Tibial nerve (tissue), 4 donors: ENCODE results near the gene MRNIP. TPM values are rescaled to one million over a fixed set of nuclear protein-coding genes. Genes with fewer than 3 reads are reported as not detected.
"Not testable (repeated sequence)": the region's sequence is repeated elsewhere in the genome, so short reads cannot be mapped to it uniquely, and the experiment has no call there.

ENCODE experiments used
- DNase-seq, 2 donors: peaks; one replicate each; pipeline ENCODE4 v3.0.0-alpha.2; 2019; ENCODE audit warnings: low spot score in 2 of 2
- H3K27ac ChIP-seq, 4 donors: fragments of 200-600 bp; sonication (generic) in 3 of 4; one replicate each; pipeline ENCODE4 v1.5.1; 2017 to 2019; ENCODE audit warnings: mild to moderate bottlenecking in 1 of 4
- H3K27me3 ChIP-seq, 2 donors: fragments of 200-600 bp; sonication (generic) in 1 of 2; one replicate each; pipeline versions ENCODE4 v1.5.1 to v1.6.0; 2017 to 2019
- H3K36me3 ChIP-seq, 3 donors: fragments of 200-600 bp; sonication (generic); one replicate each; pipeline ENCODE4 v1.5.1; 2018 to 2019
- H3K4me1 ChIP-seq, 4 donors: fragments of 200-600 bp; sonication (generic) in 3 of 4; one replicate each; pipeline ENCODE4 v1.5.1; 2017 to 2019
- H3K4me3 ChIP-seq, 4 donors: fragments of 200-600 bp; sonication (generic) in 3 of 4; one replicate each; pipeline ENCODE4 v1.5.1; 2017 to 2019; ENCODE audit warnings: mild to moderate bottlenecking in 1 of 4, moderate library complexity in 1 of 4
- H3K9me3 ChIP-seq, 4 donors: fragments of 200-600 bp; sonication (generic) in 3 of 4; one replicate each; pipeline ENCODE4 v1.5.1; 2017 to 2019
- CTCF ChIP-seq, 5 experiments: fragments of 200-600 bp in 3 of 5; fragments of 450-650 bp in 2 of 5; sonication (generic) in 3 of 5; IDR thresholded peaks; one replicate each; pipeline ENCODE4 v1.5.1; 2016 to 2019; ENCODE audit warnings: antibody characterized with exemption in 5 of 5, mild to moderate bottlenecking in 3 of 5, moderate library complexity in 2 of 5
- EP300 ChIP-seq, 2 donors: sonication (generic); formaldehyde crosslinking; IDR thresholded peaks; one replicate each; pipeline ENCODE4 v1.6.1; 2017; ENCODE audit warnings: antibody characterized with exemption in 2 of 2, mild to moderate bottlenecking in 1 of 2
- POLR2A ChIP-seq, 2 donors: fragments of 450-650 bp; IDR thresholded peaks; one replicate each; pipeline ENCODE4 v1.6.1; 2017; ENCODE audit warnings: antibody characterized with exemption in 2 of 2, mild to moderate bottlenecking in 2 of 2, moderate library complexity in 2 of 2
- WGBS, 2 donors: methylation state at CpG; one replicate each; pipeline ENCODE4 v1.1.5; 2018; 5-methylcytosine and 5-hydroxymethylcytosine counted together
- total RNA-seq, 4 donors: library from RNA; depleted of rRNA; stranded (reverse); fragments of >200 nt; gene quantifications; one replicate each; pipeline ENCODE4 v1.1.0, GENCODE V29; 2016

MRNIP gene
- total RNA-seq, 4 donors from 2014 or later = 48.5 to 82.4 (median 63.2) TPM

- no peak overlapping the region for H3K4me3 ChIP-seq
- TF ChIP-seq CTCF (IDR thresholded peaks at IDR 0.05) (no peak), POLR2A (IDR thresholded peaks at IDR 0.05) (no peak), EP300 (IDR thresholded peaks at IDR 0.05) (no peak)
- H3K27me3 ChIP-seq = no peaks in the 10 kb centered on the region
- H3K27ac ChIP-seq = no peak overlapping the region
- H3K4me1 ChIP-seq = peaks cover 0 to 13% (median 6%) of the 10 kb centered on the region in 4 donors
- H3K36me3 ChIP-seq = peaks cover 3 to 97% (median 37%) of the 10 kb centered on the region in 3 donors
- WGBS, 2 donors = 85% methylated on average over 17 of the region's 17 CpGs
- H3K9me3 ChIP-seq = peaks cover 0 to 17% (median 0%) of the 10 kb centered on the region in 4 donors
- no peak for DNase-seq
Observed at GRCh38 chr5:179840766-179841165, 17.9 kb downstream of the MRNIP start.

- H3K27me3 ChIP-seq = no peaks in the 10 kb centered on the region
- 91 to 95% methylated on average over 11 of the region's 11 CpGs for WGBS, 2 donors
- no peak overlapping the region for H3K4me3 ChIP-seq
- peaks cover 0 to 13% (median 6%) of the 10 kb centered on the region in 4 donors for H3K4me1 ChIP-seq
- no peak for DNase-seq
- H3K27ac ChIP-seq = no peak overlapping the region
- peaks cover 3 to 97% (median 37%) of the 10 kb centered on the region in 3 donors for H3K36me3 ChIP-seq
- peaks cover 0 to 12% (median 0%) of the 10 kb centered on the region in 4 donors for H3K9me3 ChIP-seq
- TF ChIP-seq EP300 (IDR thresholded peaks at IDR 0.05) (no peak), POLR2A (IDR thresholded peaks at IDR 0.05) (no peak), CTCF (IDR thresholded peaks at IDR 0.05) (no peak)
Observed at GRCh38 chr5:179840321-179840720, 18.3 kb downstream of the MRNIP start.

GRCh38 chr5:179839328-179840256 lies 19.0 kb downstream of the MRNIP start:
- H3K27ac ChIP-seq = peak overlapping the region in 1 of 4 donors; percentile 18
- 79% methylated on average over 13 to 16 of the region's 16 CpGs for WGBS, 2 donors

GRCh38 chr5:179837076-179838011 lies 21.3 kb downstream of the MRNIP start:
- H3K9me3 ChIP-seq = no peaks in the 10 kb centered on the region
- no peak for DNase-seq
- no peaks in the 10 kb centered on the region for H3K27me3 ChIP-seq
- TF ChIP-seq CTCF (IDR thresholded peaks at IDR 0.05) (no peak), EP300 (IDR thresholded peaks at IDR 0.05) (no peak)
- no peak overlapping the region for H3K4me3 ChIP-seq
- H3K27ac ChIP-seq = peak overlapping the region in 2 of 4 donors; percentile 21 to 37
- 82 to 90% methylated on average over 15 of the region's 15 CpGs for WGBS, 2 donors
- H3K4me1 ChIP-seq = peaks cover 0 to 21% (median 6%) of the 10 kb centered on the region in 4 donors
- peaks cover 9 to 96% (median 42%) of the 10 kb centered on the region in 3 donors for H3K36me3 ChIP-seq

More at GRCh38 chr5:179839328-179840256, 19.0 kb downstream of the MRNIP start:
- no peak for TF ChIP-seq POLR2A (IDR thresholded peaks at IDR 0.05)
- Histone ChIP-seq H3K27me3 (no peaks in the 10 kb centered on the region), H3K9me3 (peaks cover 0 to 5% (median 0%) of the 10 kb centered on the region in 4 donors), H3K36me3 (peaks cover 3 to 97% (median 37%) of the 10 kb centered on the region in 3 donors), H3K4me3 (no peak overlapping the region), H3K4me1 (peaks cover 0 to 13% (median 6%) of the 10 kb centered on the region in 4 donors)
- no peak for DNase-seq

GRCh38 chr5:179836225-179837019 lies 22.2 kb downstream of the MRNIP start:
- peaks cover 9 to 97% (median 50%) of the 10 kb centered on the region in 3 donors for H3K36me3 ChIP-seq
- no peak for DNase-seq
- no peaks in the 10 kb centered on the region for H3K27me3 ChIP-seq
- no peak overlapping the region for H3K4me3 ChIP-seq
- TF ChIP-seq EP300 (IDR thresholded peaks at IDR 0.05) = peak in 1 of 2 donors; percentile 43
- TF ChIP-seq POLR2A (IDR thresholded peaks at IDR 0.05) = no peak
- TF ChIP-seq CTCF (IDR thresholded peaks at IDR 0.05) = no peak
- H3K27ac ChIP-seq = peak overlapping the region in 2 of 4 donors; percentile 21 to 37
- peaks cover 0 to 26% (median 6%) of the 10 kb centered on the region in 4 donors for H3K4me1 ChIP-seq
- WGBS, 2 donors = 83 to 89% methylated on average over 18 to 19 of the region's 19 CpGs
- no peaks in the 10 kb centered on the region for H3K9me3 ChIP-seq

GRCh38 chr5:179834871-179835270 lies 23.7 kb downstream of the MRNIP start:
- peaks cover 0 to 28% (median 6%) of the 10 kb centered on the region in 4 donors for H3K4me1 ChIP-seq
- DNase-seq, H3K4me3 ChIP-seq, H3K27ac ChIP-seq, H3K27me3 ChIP-seq, H3K9me3 ChIP-seq: not testable (repeated sequence)
- peaks cover 9 to 97% (median 53%) of the 10 kb centered on the region in 3 donors for H3K36me3 ChIP-seq
- WGBS, 2 donors = 90 to 100% methylated on average over 1 to 2 of the region's 28 CpGs
